Measurements from ENCODE around the gene MYLK2.

MYLK2 gene

GRCh38 chr20:31858760-31859083, 39.6 kb downstream of the MYLK2 start:
- DNase-seq, result no peak

GRCh38 chr20:31859266-31859997, 40.3 kb downstream of the MYLK2 start:
- no peak for DNase-seq

- no peak for DNase-seq
Observed at GRCh38 chr20:31859998-31860380, 40.8 kb downstream of the MYLK2 start.

GRCh38 chr20:31860390-31861134, 41.4 kb downstream of the MYLK2 start:
- no peak for DNase-seq

- DNase-seq, result no peak
Observed at GRCh38 chr20:31861135-31861384, 41.9 kb downstream of the MYLK2 start.

GRCh38 chr20:31861385-31862156, 42.4 kb downstream of the MYLK2 start:
- DNase-seq, result peak; percentile 78

- no peak for DNase-seq
Observed at GRCh38 chr20:31862157-31862470, 43.0 kb downstream of the MYLK2 start.

- no peak for DNase-seq
Observed at GRCh38 chr20:31862506-31862905, 43.4 kb downstream of the MYLK2 start.

- DNase-seq, result no peak
Observed at GRCh38 chr20:31863296-31864085, 44.3 kb downstream of the MYLK2 start.

- no peak for DNase-seq
Observed at GRCh38 chr20:31864521-31865400, 45.6 kb downstream of the MYLK2 start.

- DNase-seq, result no peak
Observed at GRCh38 chr20:31866221-31866620, 47.1 kb downstream of the MYLK2 start.

GRCh38 chr20:31868853-31869672, 49.9 kb downstream of the MYLK2 start:
- DNase-seq, result no peak

GRCh38 chr20:31869673-31869941, 50.5 kb downstream of the MYLK2 start:
- DNase-seq, result no peak

GRCh38 chr20:31869942-31870725, 51.0 kb downstream of the MYLK2 start, which contains the start of the genes DUSP15 and TTLL9:
Gene DUSP15, minus strand, starts transcription at chr20:31870527. Its CDS starts 190 bp downstream, at chr20:31870337.
Gene TTLL9, plus strand, starts transcription at chr20:31870634. Its CDS starts 493 bp downstream, at chr20:31871127.
- no peak for DNase-seq

- no peak for DNase-seq
Observed at GRCh38 chr20:31870726-31871617, 51.8 kb downstream of the MYLK2 start.

- no peak for DNase-seq
Observed at GRCh38 chr20:31871618-31871954, 52.4 kb downstream of the MYLK2 start.

- DNase-seq, result no peak
Observed at GRCh38 chr20:31872406-31872805, 53.2 kb downstream of the MYLK2 start.

GRCh38 chr20:31875671-31876070, 56.5 kb downstream of the MYLK2 start:
- no peak for DNase-seq

GRCh38 chr20:31877684-31878083, 58.5 kb downstream of the MYLK2 start:
- DNase-seq, result no peak
